Stimulated activated CD4-positive, alpha-beta T cell treated with anti-CD3 and anti-CD28 coated beads, Interleukin-2, amount 100 ng/mL, for 48 hours (primary cell): ENCODE data around the gene GNL3.
"Not testable (repeated sequence)": the region's sequence is repeated elsewhere in the genome, so short reads cannot be mapped to it uniquely, and the experiment has no call there.

ENCODE experiments used
- DNase-seq, 2 donors: peaks; one replicate each; pipeline ENCODE4 v3.0.0-alpha.2; 2020

The GNL3 gene

GRCh38 chr3:52721730-52722008 lies 35.8 kb downstream of the GNL3 start:
- no peak for DNase-seq

DNA sequence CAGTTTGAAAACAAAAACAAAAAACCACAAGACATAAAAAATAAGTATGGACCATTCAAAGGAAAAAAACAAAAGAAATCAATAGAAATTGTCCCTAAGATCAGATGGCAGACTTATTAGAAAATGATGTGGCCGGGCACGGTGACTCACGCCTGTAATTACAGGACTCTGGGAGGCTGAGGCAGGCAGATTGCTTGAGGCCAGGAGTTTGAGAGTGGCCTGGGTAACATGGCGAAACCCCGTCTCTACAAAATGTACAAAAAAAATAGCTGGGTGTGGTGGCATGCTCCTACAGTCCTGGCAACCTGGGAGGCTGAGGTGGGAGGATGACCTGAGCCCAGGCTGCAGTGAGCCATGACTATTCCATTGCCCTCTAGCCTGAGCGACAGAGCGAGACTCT lies 36.7 kb downstream of the GNL3 start:
- no peak for DNase-seq

DNA sequence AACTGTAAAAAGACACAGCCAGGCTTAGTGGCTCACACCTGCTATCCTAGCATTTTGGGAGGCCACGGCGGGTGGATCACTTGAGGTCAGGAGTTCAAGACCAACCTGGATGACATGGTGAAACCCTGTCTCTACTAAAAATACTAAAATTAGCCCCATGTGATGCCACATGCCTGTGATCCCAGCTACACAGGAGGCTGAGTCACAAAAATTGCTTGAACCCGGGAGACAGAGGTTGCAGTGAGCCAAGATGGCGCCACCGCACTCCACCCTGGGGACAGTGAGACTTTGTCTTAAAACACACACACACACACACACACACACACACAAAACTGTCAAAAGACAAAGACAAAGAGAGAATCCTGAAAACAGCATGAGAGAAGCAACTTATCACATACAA lies 38.1 kb downstream of the GNL3 start:
- no peak for DNase-seq

- DNase-seq = no peak
Measured at GRCh38 chr3:52724511-52724910, 38.7 kb downstream of the GNL3 start.

GRCh38 chr3:52728753-52729152 lies 42.9 kb downstream of the GNL3 start:
- not testable (repeated sequence) for DNase-seq

DNA sequence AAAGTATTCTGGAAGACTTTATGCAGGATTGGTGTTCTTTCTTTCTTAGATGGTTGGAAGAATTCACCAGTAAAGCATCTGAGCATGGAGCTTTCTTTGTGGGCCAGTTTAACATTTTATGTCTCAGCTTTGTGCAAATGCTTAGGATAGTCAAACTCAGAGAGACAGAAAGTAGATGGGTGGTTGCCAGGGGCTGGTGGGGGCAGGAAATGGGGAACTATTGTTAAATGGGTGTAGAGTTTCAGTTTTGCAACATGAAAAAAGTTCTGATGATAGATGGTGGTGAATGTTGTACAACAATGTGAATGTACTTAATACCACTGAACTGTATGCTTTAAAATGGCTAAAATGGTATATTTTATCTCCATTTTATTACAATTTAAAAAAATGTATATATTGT lies 44.8 kb downstream of the GNL3 start:
- no peak for DNase-seq

GRCh38 chr3:52731590-52731989 lies 45.8 kb downstream of the GNL3 start:
- DNase-seq = no peak

DNA sequence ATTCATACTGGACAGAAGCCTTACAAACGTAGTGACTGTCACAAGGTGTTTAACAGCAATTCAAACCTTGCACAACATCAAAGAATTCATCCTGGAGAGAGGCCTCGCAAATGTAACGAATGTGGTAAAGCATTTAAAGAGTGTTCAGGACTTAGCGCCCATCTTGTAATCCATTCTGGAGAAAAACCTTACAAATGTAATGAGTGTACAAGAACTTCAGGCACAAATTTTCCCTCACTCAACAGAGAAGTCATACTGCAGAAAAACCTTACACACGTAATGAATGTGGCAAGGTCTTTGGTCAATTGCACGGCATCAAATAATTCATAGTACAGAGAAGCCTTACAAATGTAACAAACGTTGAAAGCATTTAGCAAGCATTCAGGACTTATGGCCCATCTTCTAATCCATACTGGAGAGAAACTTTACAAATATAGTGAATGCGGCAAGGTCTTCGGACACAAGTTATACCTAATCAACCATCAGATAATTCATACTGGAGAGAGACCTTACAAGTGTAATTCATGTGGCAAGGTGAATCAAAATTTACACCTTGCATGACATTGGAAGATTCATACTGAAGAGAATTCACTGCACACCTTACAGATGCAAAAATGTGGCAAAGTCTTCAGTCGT lies 47.5 kb downstream of the GNL3 start:
- no peak for DNase-seq

DNA sequence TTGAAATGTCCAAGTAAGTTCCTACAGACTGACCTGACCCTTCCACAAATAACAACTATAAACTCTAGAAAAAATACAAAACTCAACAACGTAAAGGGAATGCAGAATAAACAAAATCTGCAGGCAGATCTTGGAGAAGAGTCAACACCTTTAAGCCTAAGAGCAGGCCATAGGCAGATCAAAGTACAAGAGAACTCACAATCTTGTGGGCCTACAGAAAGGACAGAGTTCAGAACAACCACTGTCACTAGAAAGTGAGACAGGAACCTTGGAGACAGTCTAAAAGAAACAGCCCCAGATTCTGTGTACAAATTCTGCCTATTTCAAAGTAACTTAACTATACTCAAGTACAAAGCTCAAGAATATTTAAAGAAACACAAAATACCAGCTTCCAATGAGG lies 53.9 kb downstream of the GNL3 start:
- DNase-seq = no peak

DNA sequence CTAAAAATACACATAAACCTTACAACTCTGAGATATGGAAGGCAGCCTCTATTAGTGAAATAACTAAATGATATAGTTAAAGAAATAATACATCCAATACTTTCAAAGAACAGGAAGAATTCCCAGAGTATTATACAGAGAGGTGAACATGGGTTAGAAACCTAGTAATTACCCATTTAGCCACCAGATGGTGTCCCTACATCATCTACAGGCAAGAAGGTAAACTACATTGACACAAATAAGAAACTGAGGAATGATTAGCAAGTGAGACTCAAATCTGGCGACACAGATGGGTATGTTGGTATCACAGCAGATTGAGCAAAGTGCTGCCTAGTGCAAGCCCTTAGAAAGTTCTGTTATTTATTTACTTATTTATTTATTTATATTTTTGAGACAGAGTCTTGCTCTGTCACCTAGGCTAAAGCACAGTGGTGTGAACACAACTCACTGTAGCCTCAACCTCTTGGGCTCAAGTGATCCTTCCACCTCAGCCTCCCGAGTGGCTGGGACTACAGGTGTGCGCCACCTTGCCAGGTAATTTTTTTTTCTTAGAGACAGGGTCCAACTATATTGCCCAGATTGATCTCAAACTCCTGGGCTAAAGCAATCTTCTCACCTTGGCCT lies 56.7 kb downstream of the GNL3 start:
- DNase-seq = no peak

DNA sequence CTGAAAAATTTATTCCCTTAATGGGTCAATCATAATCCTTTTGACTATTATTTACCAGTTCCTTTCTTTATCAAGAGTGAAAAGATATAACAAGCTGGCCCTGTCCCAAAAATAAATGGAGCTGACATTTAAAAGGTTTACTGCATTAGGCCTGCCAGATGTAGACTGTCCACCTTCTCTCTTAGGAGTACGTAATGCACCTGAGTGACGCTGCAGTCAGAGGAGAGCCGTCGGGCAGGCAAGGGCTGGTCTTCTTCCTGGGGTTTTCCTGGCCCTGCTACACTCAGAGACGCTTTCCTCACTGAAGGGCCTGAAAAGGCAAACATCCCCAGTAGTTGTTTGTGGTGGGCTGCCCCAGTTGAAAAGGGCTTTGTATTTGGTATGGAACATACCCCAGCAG lies 57.3 kb downstream of the GNL3 start:
- no peak for DNase-seq

DNA sequence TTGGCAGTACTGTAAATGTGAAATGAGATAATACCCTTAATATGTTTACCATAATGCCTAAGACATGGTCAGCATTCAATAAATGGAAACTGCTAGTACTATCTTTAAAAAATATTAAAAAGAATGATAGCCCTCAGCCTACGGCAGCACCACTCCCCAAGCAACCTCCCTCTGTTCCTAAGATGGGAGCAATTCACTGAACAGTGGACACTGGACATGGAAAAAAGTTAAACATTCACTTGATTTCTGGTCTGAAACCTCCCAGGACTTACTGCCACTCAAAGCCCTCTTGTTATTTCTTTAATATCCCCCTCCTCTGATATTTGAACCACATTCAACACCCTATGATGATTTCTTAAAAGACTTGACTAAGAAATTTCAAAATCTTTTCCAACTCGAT lies 57.9 kb downstream of the GNL3 start:
- no peak for DNase-seq
